ENCODE measurements around the gene SF3B3.
"Not testable (repeated sequence)": the region's sequence is repeated elsewhere in the genome, so short reads cannot be mapped to it uniquely, and the experiment has no call there.

SF3B3 gene

DNA sequence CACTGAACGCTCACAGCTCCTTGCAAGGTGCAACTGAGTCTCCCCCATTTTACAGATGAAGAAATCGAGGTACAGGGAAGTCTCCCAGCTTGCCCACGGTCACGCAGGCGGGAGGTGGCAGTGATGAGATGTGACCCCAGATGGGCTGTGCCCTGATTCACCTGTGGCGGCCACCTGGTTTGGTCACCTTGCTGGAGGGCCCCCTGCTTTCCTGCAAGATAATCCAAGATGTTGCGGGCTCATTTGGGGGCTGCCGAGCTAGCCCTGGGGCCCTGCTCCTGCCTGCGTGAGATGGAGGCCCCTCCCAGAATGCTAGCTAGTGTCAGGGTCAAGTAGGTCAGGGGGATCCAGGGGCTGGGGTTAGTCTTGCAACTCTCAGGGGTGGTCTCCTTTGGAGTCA is 63.1 kb downstream of the SF3B3 start:
- in situ Hi-C loops (cut with MboI; ENCODE audit: low sequenced_read_pairs) = no loop called here

DNA sequence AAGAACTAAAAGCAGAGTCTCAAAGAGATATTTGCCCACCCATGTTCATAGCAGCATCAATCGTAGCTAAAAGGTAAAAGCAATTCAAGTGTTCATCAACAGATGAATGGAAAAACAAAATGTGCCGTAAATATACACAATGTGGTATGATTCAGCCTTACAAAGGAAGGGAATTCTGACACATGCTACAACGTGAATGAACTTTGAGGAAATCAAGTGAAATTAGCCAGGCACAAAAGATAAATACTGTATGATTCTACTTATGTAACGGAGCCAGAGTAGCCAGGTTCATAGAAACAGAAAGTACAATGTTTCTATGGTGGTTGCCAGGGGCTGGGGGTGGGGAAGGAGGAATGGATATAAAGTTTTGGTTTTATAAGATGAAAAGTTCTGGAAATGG is 64.9 kb downstream of the SF3B3 start:
- in situ Hi-C loops (cut with MboI; ENCODE audit: low sequenced_read_pairs) = no loop called here

DNA sequence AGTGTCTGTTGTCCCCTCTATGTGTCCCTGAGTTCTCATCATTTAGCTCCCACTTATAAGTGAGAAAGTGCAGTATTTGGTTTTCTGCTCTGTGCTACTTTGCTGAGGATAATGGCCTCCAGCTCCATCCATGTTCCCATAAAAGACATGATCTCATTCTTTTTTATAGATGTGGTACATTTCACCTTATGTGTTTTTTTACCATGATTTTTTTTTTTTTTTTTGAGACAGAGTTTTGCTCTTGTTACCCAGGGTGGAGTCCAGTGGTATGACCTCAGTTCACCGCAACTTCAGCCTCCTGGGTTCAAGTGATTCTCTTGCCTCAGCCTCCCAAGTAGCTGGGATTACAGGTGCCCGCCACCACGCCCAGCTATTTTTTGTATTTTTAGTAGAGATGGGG is 65.8 kb downstream of the SF3B3 start:
- in situ Hi-C loops (cut with MboI; ENCODE audit: low sequenced_read_pairs) = not testable (repeated sequence)

DNA sequence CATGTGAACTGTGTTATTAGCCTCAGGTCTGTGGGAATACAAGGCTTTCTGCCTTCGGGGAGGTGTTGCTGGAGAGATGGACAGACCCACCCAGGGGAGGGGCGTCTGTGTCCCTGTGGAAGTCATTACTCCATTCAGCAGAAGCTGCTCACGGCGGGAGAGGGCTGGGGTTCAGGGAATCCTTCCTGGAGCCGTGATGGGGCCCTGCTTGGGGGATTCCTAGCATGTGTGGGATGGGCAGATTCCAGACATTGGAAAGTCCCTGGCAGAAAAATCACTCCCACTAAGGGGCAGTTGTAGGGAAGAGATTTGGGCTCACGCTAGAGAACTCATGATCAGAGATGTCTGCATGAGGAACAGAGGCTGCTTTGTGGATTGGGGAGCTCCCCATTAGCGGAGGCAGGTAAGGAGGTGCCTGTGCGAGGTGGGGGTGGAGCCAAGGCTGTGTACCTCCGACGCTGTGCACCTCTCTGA is 66.4 kb downstream of the SF3B3 start:
- in situ Hi-C loops (cut with MboI; ENCODE audit: low sequenced_read_pairs) = no loop called here

DNA sequence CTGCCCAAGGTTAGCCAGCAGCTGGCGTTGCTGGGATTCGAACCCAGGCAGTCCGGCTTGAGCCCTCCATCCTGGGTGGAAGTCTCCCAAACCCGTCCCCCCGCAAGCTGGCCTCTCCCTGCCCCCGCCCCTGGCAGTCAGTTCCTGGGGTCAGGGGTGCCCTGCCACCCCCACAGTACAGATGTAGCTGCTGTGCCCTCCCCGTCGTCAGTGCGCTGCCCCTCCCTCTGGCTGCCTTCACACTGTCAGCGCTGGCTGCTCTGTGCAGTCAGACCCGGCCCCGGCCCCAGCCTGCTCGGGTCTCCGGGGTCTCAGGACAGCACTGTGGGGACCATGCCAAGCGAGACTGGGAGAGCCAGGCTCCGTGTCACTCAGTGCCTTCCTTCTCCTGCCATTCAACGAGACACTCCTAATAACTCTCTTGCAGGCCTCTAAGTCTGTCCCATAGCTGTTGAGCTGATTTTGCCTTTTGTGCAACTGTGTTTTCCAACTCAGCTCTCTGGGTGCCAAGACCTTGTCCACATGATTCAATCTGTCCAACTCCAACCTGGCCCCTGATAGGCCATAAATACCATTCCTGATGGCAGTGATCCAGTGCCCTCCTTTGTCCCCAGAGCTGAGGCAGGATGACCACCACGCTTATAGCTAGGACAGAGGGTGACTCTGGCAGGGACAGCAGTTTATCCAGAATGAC is 67.3 kb downstream of the SF3B3 start:
- in situ Hi-C loops (cut with MboI; ENCODE audit: low sequenced_read_pairs) = no loop called here

DNA sequence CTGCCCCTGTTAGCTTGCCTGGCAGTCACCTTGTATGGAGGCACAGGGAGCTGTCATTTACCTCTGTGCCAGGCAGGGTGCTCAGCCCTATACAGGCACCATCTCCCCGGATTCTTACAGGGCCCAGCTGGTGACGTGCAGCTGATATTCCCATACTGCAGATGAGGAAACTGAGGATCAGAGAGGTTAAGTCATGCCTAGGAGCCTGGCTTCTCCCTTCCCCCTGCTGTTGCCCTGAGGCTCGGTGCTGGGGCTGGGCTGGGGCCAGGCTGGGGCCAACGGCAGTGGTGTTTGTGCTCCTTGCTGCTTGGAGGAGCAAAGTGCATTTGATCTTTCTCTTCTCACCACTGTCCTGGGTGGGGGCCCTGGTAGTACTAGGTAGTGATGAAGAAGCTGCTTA is 68.0 kb downstream of the SF3B3 start:
- in situ Hi-C loops (cut with MboI; ENCODE audit: low sequenced_read_pairs) = no loop called here

DNA sequence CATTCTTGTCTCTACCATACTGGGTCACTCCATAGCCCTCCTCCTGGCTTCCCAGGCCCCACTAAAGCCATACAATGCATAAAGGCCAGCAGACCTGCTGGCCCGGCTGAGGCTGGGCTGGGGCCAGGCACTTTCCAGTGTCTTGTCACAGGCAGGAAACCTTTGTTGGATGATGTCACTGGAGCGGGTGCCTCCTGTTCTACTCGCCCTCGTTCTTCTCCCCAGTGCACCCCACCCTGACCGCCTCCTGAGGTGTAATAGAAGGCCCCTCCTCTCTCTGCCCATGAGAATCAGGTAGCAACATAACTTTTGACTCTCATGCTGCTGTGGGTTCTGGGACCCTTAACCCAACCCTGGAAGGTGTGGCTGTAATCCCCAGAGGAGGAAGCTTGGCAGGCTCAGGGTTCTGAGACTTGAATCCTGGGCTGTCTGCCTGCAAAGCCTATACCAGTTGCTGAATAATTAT is 68.5 kb downstream of the SF3B3 start:
- in situ Hi-C loops (cut with MboI; ENCODE audit: low sequenced_read_pairs) = no loop called here

DNA sequence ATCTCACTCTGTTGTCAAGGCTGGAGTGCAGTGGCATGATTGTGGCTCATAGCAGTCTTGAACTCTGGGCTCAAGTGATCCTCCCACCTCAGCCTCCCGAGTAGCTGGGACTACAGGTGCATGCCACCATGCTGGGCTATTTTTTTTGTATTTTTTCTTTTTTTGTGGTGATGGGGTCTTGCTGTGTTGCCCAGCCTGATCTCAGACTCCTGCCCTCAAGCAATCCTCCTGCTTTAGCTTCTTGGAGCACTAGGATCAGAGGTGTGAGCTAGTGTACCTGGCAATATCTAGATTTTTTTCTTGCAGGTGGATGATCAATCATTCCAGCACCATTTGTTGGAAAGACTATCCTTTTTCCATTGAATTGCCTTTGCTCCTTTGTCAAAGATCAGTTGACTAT is 69.9 kb downstream of the SF3B3 start:
- in situ Hi-C loops (cut with MboI; ENCODE audit: low sequenced_read_pairs) = no loop called here

DNA sequence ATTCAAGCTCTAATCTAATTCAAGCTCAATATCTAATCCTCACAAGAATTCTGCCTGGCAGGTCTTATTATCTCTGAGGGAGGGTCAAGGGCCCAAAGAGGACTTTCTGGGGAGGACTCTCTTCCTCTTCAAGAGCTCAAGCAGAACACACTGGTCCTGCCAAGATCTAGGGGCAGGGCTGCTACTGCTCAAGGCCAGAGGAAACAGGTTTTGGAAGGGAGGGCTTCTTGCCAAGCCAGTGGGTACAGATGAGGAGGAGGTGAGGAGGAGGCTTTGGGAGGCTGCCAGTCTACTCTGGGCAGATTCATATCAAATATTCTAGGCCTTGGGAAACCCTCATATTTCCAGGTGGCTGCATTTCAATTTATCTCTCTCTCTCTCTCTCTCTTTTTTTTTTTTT is 71.0 kb downstream of the SF3B3 start:
- in situ Hi-C loops (cut with MboI; ENCODE audit: low sequenced_read_pairs) = no loop called here

DNA sequence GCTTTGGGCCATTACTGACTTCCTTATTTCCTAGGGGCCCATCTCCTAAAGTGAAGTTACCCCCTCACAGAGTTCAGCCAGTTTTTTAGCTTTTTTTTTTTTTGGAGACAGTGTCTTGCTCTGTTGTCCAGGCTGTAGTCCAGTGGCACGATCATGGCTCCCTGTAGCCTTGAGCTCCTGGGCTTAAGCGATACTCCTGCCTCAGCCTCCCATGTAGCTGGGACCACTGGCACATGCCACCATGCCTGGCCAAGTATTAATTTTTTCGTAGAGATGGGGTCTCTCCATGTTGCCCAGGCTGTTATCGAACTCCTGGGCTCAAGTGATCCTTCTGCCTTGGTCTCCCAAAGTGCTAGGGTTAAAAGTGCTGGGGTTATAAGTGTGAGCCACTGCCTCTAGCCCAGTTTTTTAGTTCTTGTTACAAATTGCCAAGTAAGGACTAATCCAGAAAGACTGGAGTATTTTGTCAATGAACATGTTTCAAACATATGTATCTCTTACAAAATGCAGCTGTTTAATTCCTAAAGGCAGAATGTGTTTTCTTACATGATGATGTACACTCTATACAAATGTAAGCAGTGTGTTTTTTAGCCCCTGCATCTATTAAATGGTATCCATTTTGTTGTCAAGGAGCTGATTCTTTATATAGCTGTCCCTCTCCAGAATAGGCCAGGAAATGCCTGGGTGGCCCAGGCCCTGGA is 73.7 kb downstream of the SF3B3 start:
- in situ Hi-C loops (cut with MboI; ENCODE audit: low sequenced_read_pairs) = no loop called here

DNA sequence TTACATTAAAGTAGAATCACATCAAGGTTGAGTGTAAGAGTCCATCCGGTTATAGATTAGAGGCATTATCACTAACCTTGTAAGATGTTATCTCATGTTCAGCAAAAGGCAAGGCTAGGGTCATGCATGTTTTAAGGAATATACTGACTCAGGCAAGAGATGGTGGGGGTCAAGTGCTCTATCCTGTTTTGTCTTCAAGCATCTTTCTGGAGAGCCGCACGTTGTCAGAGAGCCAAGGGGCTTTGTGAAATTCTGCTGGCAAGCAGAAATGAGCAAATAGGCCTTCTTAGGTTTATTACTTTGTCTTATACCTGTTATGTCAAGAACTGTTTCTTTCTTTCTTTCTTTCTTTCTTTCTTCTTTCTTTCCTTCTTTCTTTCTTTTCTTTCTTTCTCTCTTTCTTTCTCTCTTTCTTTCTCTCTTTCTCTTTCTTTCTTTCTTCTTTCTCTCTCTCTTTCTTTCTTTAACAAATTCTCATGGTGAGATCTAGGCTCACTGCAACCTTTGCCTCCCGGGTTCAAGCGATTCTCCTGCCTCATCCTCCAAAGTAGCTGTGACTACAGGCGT is 75.4 kb downstream of the SF3B3 start:
- in situ Hi-C loops (cut with MboI; ENCODE audit: low sequenced_read_pairs) = no loop called here

DNA sequence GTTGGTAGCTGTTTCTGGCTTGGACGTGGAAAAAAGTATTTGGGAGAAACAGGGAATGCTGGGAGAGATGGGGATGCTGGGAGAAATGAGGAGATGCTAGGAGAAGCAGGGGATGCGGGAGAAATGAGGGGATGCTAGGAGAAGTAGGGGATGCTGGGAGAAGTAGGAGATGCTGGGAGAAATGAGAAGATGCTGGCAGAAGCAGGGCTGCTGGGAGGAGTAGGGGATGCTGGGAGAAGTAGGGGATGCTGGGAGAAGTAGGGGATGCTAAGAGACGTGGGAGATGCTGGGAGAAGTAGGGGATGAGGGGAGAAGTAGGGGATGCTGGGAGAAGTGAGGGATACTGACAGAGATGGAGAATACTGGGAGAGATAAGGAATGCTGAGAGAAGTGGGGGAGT is 77.1 kb downstream of the SF3B3 start:
- in situ Hi-C loops (cut with MboI; ENCODE audit: low sequenced_read_pairs) = no loop called here

DNA sequence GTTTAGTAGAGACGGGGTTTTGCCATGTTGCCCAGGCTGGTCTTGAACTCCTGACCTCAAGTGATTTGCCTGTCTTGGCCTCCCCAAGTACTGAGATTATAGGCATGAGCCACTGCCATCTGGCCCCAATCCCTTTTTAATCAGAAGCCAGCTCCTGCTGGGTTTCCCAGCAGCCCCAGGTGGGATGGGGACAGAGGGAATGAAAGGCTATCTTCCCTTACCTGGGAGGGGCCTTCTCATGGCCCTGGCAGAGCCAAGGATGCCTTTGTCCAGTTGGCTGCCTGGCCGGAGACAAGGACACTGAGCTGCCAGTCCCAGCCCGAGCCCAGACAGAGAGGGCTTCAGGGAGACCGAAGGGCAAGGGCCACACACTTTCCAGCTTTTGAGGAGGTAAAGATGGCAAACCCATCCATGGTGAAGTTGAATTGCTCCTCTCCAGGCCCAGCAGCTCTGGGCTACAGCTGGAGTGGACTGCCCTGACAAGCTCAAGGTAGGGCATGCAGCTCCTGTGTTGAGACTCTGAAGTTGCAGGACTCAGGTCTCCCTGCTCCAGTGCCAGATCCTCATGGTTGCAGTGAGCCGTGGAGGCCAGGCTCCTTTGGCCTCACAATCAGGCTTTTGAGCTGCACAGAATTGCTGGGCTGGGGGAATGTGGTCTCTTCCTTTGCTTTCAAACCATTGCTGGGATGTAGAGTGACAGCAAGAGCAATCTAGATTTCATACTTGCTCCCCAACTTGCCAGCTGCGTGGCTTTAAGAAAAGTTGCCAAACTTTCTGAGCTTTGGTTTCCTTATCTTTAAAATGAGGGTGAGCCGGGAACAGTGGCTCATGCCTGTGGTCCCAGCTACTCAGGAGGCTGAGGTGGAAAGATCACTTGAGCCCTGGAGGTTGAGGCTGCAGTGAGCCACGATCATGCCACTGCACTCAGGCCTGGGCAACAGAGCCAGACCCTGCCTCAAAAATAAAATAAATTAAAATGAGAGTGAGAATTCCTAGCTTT is 78.3 kb downstream of the SF3B3 start:
- in situ Hi-C loops (cut with MboI; ENCODE audit: low sequenced_read_pairs) = no loop called here

DNA sequence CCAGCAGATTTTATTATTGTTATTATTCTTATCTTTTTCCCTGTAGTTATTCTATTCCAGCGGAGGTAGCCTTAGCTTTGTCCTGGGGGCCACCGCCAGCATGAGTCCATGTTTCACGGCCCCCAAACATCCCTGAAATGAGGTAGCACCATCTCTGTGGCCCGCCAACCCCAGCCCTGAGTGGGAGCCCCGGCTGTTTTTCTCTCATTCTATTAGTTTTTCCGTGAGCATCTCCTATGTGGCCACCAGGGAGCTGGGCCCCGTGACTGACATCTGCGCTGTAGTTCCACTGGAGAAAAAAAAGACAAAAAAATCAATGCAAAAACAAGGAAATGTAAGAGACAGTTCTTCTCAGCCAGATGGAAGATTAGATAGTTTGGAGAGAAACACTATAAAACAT is 79.2 kb downstream of the SF3B3 start:
- in situ Hi-C loops (cut with MboI; ENCODE audit: low sequenced_read_pairs) = no loop called here

DNA sequence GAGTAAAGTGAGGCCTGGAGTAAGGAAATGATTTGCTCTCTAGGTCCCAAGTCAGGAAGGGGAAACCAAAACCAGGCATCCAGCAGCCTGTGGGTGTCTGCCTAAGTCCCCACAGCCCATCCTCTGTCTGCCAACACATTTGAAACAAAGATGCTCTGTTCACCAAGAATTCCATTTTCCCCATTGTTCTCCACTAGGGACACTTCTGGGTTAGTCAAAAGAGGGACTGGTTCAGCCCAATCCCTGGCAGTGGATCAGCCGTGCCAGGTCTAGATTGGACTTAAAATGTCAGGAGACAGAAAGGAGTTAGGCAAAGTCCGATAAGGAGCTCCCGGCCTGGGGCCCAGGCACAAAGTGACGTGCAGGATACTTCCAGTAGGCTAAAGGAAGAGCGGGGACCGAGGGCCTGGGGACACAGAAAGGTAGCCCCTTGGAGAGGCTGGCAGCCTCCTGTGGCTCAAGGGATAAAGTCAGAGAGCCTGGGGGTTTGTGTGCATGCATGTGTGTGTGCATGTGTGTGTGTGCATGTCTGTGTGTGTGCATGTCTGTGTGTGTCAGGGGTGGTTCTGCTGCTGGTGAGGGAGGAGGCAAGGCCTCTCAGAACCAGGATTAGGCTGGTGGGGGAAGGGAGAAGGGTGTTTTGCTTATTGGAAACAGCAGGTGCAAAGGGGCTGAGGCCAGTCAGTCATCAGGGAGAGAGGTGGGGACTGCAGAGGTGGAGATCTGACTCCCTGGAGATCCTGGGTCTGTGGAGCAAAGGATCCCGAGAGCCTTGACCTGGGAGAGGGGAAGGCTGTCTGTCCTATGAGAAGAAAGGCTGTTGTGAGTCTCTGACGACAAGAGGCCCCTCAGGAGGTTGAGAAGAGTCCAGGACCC is 81.0 kb downstream of the SF3B3 start:
- in situ Hi-C loops (cut with MboI; ENCODE audit: low sequenced_read_pairs) = no loop called here

DNA sequence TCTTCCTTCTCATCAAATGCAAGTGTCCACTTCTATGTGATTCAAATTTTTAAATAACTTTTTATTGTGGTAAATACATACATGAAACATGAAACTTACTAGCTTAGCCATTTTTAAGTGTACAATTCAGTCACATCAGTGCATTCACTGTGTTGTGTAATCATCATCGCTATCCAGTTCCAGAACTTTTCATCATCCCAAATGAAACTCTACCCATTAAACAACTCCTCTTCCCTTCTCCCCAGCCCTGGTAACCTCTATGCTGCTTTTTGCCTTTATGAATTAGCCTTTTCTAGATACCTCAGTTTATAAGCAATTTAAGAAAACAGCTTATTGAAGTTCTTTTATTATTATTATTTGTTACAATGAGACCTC is 81.7 kb downstream of the SF3B3 start:
- in situ Hi-C loops (cut with MboI; ENCODE audit: low sequenced_read_pairs) = no loop called here

DNA sequence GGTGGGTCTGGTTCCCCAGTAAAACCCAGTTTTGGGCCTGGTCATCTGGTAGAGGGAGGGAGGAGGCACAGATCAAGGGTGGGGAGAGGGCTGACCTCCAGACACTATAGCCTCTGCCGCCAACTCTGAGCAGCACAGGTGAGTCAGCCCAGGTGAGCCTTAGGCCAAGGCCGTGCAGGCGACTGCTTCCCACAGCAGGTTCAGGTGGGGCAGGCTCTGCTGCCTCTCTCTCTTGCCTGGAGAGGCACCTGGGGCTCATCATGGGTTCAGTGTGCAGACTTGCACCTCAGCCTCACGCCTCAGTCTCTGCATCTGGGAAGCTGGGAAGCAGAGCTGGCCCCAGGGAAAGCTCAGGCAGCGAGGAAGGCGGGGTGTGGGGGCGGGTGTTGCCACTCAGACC is 84.9 kb downstream of the SF3B3 start:
- in situ Hi-C loops (cut with MboI; ENCODE audit: low sequenced_read_pairs) = no loop called here

DNA sequence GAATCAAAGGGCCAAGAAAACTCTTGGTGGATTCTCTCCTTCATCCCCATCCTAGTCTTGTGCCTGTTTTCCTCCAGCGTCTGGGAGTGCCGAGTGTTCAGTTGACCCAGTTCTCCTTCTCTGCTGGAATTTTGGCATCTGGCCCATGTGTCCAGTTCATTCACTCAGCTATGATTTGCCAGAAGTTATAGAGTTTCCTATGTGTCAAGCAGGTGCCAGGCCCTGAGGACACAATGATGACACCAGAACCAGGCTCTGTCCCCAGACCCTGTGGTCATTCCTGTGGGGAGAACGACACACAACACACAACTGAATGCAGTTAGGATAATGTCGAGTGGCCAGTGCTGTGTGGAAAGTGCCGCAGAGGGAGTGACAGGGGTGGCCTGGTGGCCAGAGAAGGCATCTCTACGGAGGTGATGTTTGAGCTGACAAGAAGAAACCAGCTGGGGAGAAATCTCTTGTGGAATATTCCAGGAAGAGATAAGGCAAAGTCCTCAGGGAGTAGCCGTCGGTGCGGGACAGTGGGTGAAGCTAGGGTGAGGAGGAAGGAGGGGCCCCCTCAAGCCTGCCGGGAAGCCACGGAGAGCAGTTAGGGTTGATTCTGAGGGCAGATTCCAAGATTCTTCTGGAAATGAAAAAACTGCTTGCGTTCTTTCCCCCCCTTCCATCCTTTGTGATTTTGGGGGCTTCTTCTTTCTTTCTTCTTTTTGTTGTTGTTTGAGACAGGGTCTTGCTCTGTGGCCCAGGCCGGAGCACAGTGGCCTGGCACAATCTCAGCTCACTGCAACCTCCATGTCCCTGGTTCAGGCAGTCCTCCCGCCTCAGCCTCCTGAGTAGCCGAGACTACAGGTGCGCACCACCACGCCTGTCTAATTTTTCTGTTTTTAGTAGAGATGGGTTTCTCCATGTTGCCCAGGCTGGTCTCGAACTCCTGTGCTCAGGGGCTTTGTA is 86.9 kb downstream of the SF3B3 start:
- in situ Hi-C loops (cut with MboI; ENCODE audit: low sequenced_read_pairs) = no loop called here

DNA sequence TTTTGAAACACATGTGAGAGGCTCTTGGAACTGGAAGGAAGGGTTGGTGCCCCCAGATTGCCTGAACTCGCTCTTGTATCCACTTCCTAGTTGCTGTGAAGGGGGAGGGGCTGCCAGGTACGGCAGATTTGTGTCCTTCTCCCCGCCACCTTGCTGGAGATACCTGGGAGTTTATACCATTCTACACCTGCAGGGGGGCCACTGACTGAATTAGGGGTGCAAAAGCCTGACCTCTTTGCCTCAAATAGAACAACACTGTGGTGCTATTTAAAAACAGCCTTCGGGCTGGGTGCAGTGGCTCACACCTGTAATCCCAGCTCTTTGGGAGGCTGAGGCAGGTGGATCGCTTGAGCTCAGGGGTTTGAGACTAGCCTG is 87.6 kb downstream of the SF3B3 start:
- in situ Hi-C loops (cut with MboI; ENCODE audit: low sequenced_read_pairs) = no loop called here
